Neural cell (in vitro differentiated cells): ENCODE results near the gene CSMD2. TPM values are rescaled to one million over a fixed set of nuclear protein-coding genes. Genes with fewer than 3 reads are reported as not detected.

Experiments
- H2AFZ ChIP-seq: fragments of 200-600, 300-800 bp; sonication (generic), shearing (Covaris generic); 2 replicates; pipeline ENCODE4 v1.6.0; 2014; ENCODE audit warnings: low read depth, mild to moderate bottlenecking, antibody characterized with exemption, low read length, moderate library complexity
- H3F3A ChIP-seq: fragments of 200-600 bp; shearing (Covaris generic); 2 replicates; pipeline ENCODE4 v1.6.1; 2016; ENCODE audit warnings: mild to moderate bottlenecking, moderate library complexity, mixed read lengths, antibody characterized with exemption, low read length; ENCODE audit not compliant: insufficient read depth, poor library complexity, severe bottlenecking
- H3K27ac ChIP-seq: fragments of 200-600, 300-800 bp; sonication (generic), shearing (Covaris generic); 2 replicates; pipeline ENCODE4 v1.5.1; 2014; ENCODE audit warnings: mild to moderate bottlenecking, low read length, moderate library complexity
- H3K27me3 ChIP-seq: fragments of 300-800, 200-600 bp; sonication (generic), shearing (Covaris generic); 2 replicates; pipeline ENCODE4 v1.6.0; 2014; ENCODE audit warnings: mild to moderate bottlenecking, low read depth, low read length, moderate library complexity; ENCODE audit not compliant: insufficient read depth
- H3K36me3 ChIP-seq: fragments of 300-800, 200-600 bp; sonication (generic), shearing (Covaris generic); 2 replicates; pipeline ENCODE4 v1.5.1; 2014; ENCODE audit warnings: mild to moderate bottlenecking, antibody characterized with exemption, low read length, moderate library complexity; ENCODE audit not compliant: insufficient read depth
- H3K4me2 ChIP-seq: fragments of 300-800, 200-600 bp; sonication (generic), shearing (Covaris generic); 2 replicates; pipeline ENCODE4 v1.6.0; 2014; ENCODE audit warnings: mild to moderate bottlenecking, low read length
- H3K4me3 ChIP-seq: fragments of 300-800, 200-600 bp; sonication (generic), shearing (Covaris generic); 2 replicates; pipeline ENCODE4 v1.5.1; 2014; ENCODE audit warnings: mild to moderate bottlenecking, low read length, moderate library complexity
- H3K79me2 ChIP-seq: fragments of 200-600 bp; shearing (Covaris generic); replicated peaks from 2 replicates; pipeline ENCODE4 v1.6.0; 2014; ENCODE audit warnings: mild to moderate bottlenecking, low read length, moderate library complexity; ENCODE audit not compliant: insufficient read depth
- H3K9ac ChIP-seq: fragments of 300-800, 200-600 bp; sonication (generic), shearing (Covaris generic); 2 replicates; pipeline ENCODE4 v1.6.1; 2016; ENCODE audit warnings: mild to moderate bottlenecking, low read length, mixed read lengths
- H3K9me2 ChIP-seq: fragments of 200-600 bp; shearing (Covaris generic); 2 replicates; pipeline ENCODE4 v1.6.1; 2016; ENCODE audit warnings: mild to moderate bottlenecking, low read length, mixed read lengths; ENCODE audit not compliant: insufficient read depth
- H3K9me3 ChIP-seq: fragments of 200-600, 300-800 bp; sonication (generic), shearing (Covaris generic); 2 replicates; pipeline ENCODE4 v1.6.1; 2016; ENCODE audit warnings: mild to moderate bottlenecking, mixed run types, low read length, moderate library complexity, mixed read lengths
- H4K20me1 ChIP-seq: fragments of 200-600 bp; shearing (Covaris generic); 2 replicates; pipeline ENCODE4 v1.6.1; 2016; ENCODE audit warnings: mild to moderate bottlenecking, mixed run types; ENCODE audit not compliant: insufficient read depth
- EP300 ChIP-seq: fragments of 450-650 bp; conservative IDR thresholded peaks from 2 replicates; pipeline ENCODE4 v1.6.1; 2014; ENCODE audit warnings: antibody characterized with exemption, mild to moderate bottlenecking, moderate library complexity; ENCODE audit not compliant: poor library complexity, severe bottlenecking
- EZH2 ChIP-seq: fragments of 200-600, 300-800 bp; shearing (Covaris generic), sonication (generic); IDR thresholded peaks from 2 replicates; pipeline ENCODE4 v1.6.1; 2014; ENCODE audit warnings: antibody characterized with exemption, low read length, borderline replicate concordance, mild to moderate bottlenecking; ENCODE audit not compliant: insufficient read depth, poor library complexity, severe bottlenecking
- MXI1 ChIP-seq: fragments of 450-650 bp; conservative IDR thresholded peaks from 2 replicates; pipeline ENCODE4 v1.6.1; 2014; ENCODE audit warnings: antibody characterized with exemption, mild to moderate bottlenecking; ENCODE audit not compliant: poor library complexity, severe bottlenecking
- POLR2AphosphoS5 ChIP-seq: IDR thresholded peaks from 2 replicates; pipeline ENCODE4 v1.6.1; 2012
- RAD21 ChIP-seq: fragments of 450-650 bp; conservative IDR thresholded peaks from 2 replicates; pipeline ENCODE4 v1.6.1; 2014; ENCODE audit warnings: antibody characterized with exemption, mild to moderate bottlenecking, moderate library complexity
- REST ChIP-seq: IDR thresholded peaks from 2 replicates; pipeline ENCODE4 v1.6.1; 2012; ENCODE audit warnings: borderline replicate concordance
- SMC3 ChIP-seq: fragments of 450-650 bp; conservative IDR thresholded peaks from 2 replicates; pipeline ENCODE4 v1.6.1; 2014; ENCODE audit warnings: antibody characterized with exemption, mild to moderate bottlenecking, moderate library complexity; ENCODE audit not compliant: poor library complexity
- TAF1 ChIP-seq: IDR thresholded peaks from 2 replicates; pipeline ENCODE4 v1.6.1; 2012; ENCODE audit warnings: low read depth
- polyA plus RNA-seq: library from polyadenylated mRNA; depleted of rRNA; stranded (reverse); fragments of >200 nt; gene quantifications from 2 replicates; pipeline ENCODE4 v1.2.3, GENCODE V29; 2014
- TF ChIP-seq, protein P1 (sequence below): fragments of 450-650 bp; IDR thresholded peaks from 2 replicates; pipeline ENCODE4 v1.5.1; 2014; ENCODE audit warnings: antibody characterized with exemption, mild to moderate bottlenecking, moderate library complexity; ENCODE audit not compliant: poor library complexity, severe bottlenecking

Gene CSMD2
- polyA plus RNA-seq, 1 donor from 2014 or later, result 9.6 TPM

DNA sequence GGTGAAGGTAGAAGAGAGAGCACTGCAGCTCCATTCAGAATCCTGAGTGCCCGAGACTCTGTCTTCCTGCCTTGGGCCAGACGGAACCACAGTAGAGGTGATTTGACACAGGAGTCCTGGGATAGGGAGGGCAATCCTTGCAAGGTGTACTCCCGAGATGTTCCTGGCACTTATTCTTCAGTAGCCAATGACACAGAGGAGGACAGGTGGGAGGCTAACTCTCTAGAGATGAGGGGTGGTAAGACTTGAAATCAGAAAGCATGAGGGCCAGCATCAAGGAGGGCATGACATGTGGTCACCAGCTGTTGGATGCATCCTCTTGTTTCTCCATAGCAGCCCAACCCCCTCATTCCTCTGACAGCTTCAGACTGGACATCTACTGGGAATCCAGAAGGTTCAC is 56.3 kb downstream of the CSMD2 start:
- Histone ChIP-seq H3K4me3 (no peak overlapping the region), H2AFZ (no peak overlapping the region), H3K79me2 (no peaks in the 10 kb centered on the region), H3K36me3 (no peaks in the 10 kb centered on the region), H3K9me3 (no peaks in the 10 kb centered on the region), H3K9me2 (no peaks in the 10 kb centered on the region), H4K20me1 (no peaks in the 10 kb centered on the region), H3K27ac (no peak overlapping the region), H3F3A (no peaks in the 10 kb centered on the region), H3K4me2 (no peak overlapping the region), H3K9ac (no peak overlapping the region), H3K27me3 (no peaks in the 10 kb centered on the region)
- TF ChIP-seq SMC3 (no peak), EZH2 (no peak), RAD21 (no peak), POLR2AphosphoS5 (no peak)
- TF ChIP-seq, protein P1, sequence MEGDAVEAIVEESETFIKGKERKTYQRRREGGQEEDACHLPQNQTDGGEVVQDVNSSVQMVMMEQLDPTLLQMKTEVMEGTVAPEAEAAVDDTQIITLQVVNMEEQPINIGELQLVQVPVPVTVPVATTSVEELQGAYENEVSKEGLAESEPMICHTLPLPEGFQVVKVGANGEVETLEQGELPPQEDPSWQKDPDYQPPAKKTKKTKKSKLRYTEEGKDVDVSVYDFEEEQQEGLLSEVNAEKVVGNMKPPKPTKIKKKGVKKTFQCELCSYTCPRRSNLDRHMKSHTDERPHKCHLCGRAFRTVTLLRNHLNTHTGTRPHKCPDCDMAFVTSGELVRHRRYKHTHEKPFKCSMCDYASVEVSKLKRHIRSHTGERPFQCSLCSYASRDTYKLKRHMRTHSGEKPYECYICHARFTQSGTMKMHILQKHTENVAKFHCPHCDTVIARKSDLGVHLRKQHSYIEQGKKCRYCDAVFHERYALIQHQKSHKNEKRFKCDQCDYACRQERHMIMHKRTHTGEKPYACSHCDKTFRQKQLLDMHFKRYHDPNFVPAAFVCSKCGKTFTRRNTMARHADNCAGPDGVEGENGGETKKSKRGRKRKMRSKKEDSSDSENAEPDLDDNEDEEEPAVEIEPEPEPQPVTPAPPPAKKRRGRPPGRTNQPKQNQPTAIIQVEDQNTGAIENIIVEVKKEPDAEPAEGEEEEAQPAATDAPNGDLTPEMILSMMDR, result no peak

GRCh38 chr1:34108269-34108668 is 56.8 kb downstream of the CSMD2 start:
- Histone ChIP-seq H3K4me3 (no peak overlapping the region), H3K9me3 (no peaks in the 10 kb centered on the region), H3K79me2 (no peaks in the 10 kb centered on the region), H3K9ac (no peak overlapping the region), H3K9me2 (no peaks in the 10 kb centered on the region), H4K20me1 (no peaks in the 10 kb centered on the region), H3K27me3 (no peaks in the 10 kb centered on the region), H3K36me3 (no peaks in the 10 kb centered on the region), H3F3A (no peaks in the 10 kb centered on the region), H2AFZ (no peak overlapping the region), H3K4me2 (no peak overlapping the region), H3K27ac (no peak overlapping the region)
- TF ChIP-seq TAF1 (no peak), EP300 (no peak), REST (no peak), MXI1 (no peak), RAD21 (no peak)

- Histone ChIP-seq H3K4me2 (no peak overlapping the region), H3K36me3 (no peaks in the 10 kb centered on the region), H2AFZ (no peak overlapping the region), H3K9ac (no peak overlapping the region), H3K9me2 (no peaks in the 10 kb centered on the region), H4K20me1 (no peaks in the 10 kb centered on the region), H3F3A (no peaks in the 10 kb centered on the region), H3K27me3 (no peaks in the 10 kb centered on the region), H3K9me3 (no peaks in the 10 kb centered on the region), H3K4me3 (no peak overlapping the region), H3K79me2 (no peaks in the 10 kb centered on the region), H3K27ac (no peak overlapping the region)
- TF ChIP-seq REST, result no peak
- no peak for TF ChIP-seq EZH2
- no peak for TF ChIP-seq EP300
- TF ChIP-seq RAD21, result no peak
- TF ChIP-seq POLR2AphosphoS5, result no peak
- TF ChIP-seq TAF1, result no peak
- TF ChIP-seq, protein P1, result no peak
- TF ChIP-seq SMC3, result no peak
- no peak for TF ChIP-seq MXI1
Observed at GRCh38 chr1:34101151-34101550, 63.9 kb downstream of the CSMD2 start.
